GM12874 (cell line): ENCODE measurements around the gene GABBR2.
A peak's percentile ranks its signal among the peaks of the same experiment; 100 is the strongest.

ENCODE experiments used
- CTCF ChIP-seq: IDR thresholded peaks from 2 replicates; pipeline ENCODE4 v1.5.1; 2011; ENCODE audit warnings: low read depth, mild to moderate bottlenecking, control low read depth, low read length, moderate library complexity; ENCODE audit not compliant: insufficient read depth

The GABBR2 gene

GRCh38 chr9:98255578-98256296, 453.0 kb downstream of the GABBR2 start, which contains the start of gene TBC1D2:
Gene TBC1D2 (minus strand): TSS chr9:98255649. CDS start chr9:98255541, 108 bp downstream.
- peak; percentile 40 for TF ChIP-seq CTCF

- no peak for TF ChIP-seq CTCF
Measured at GRCh38 chr9:98255061-98255577, 453.6 kb downstream of the GABBR2 start.

- TF ChIP-seq CTCF: no peak
Measured at GRCh38 chr9:98254228-98255060, 454.3 kb downstream of the GABBR2 start.

GRCh38 chr9:98253565-98253964, 455.2 kb downstream of the GABBR2 start:
- no peak for TF ChIP-seq CTCF

- no peak for TF ChIP-seq CTCF
Measured at GRCh38 chr9:98251551-98251950, 457.2 kb downstream of the GABBR2 start.

- TF ChIP-seq CTCF: no peak
Measured at GRCh38 chr9:98249771-98250170, 459.0 kb downstream of the GABBR2 start.

GRCh38 chr9:98248737-98249474, 459.8 kb downstream of the GABBR2 start:
- TF ChIP-seq CTCF: no peak
